MCF 10A (cell line): Measurements from ENCODE around the gene ASPG. TPM values are rescaled to one million over a fixed set of nuclear protein-coding genes. Genes with fewer than 3 reads are reported as not detected.

Experiments used
- BruUV-seq: library from RNA; stranded (reverse); fragments of 400-500 nt; replicated peaks from 2 replicates; lab custom pipeline; 2021; lab: Mats Ljungman, UMichigan
- CTCF ChIA-PET: fragments of 300-600 bp; sonication (Branson Sonifier 250); formaldehyde crosslinking; extraction: SDS; loops from one replicate; lab custom pipeline; 2021; ENCODE audit warnings: antibody characterized with exemption, inconsistent platforms; lab: Yijun Ruan, JAX
- POLR2A ChIA-PET: fragments of 300-600, 350-650 bp; sonication (Branson Sonifier 250); formaldehyde crosslinking; extraction: SDS; loops from one replicate; lab custom pipeline; 2020; ENCODE audit warnings: antibody characterized with exemption, inconsistent platforms; lab: Yijun Ruan, JAX
- DNase-seq: peaks from one replicate; pipeline ENCODE4 v3.0.0-alpha.2; 2018; ENCODE audit not compliant: unreplicated experiment
- H3K27ac Mint-ChIP-seq: one replicate; pipeline ENCODE4 v1.8.0; 2022; ENCODE audit warnings: mild to moderate bottlenecking, low read depth, mixed read lengths; ENCODE audit not compliant: unreplicated experiment
- H3K27me3 Mint-ChIP-seq: one replicate; pipeline ENCODE4 v1.8.0; 2022; ENCODE audit warnings: mixed read lengths; ENCODE audit not compliant: insufficient read depth, unreplicated experiment
- H3K36me3 Mint-ChIP-seq: one replicate; pipeline ENCODE4 v1.8.0; 2022; ENCODE audit warnings: mild to moderate bottlenecking, moderate library complexity, mixed read lengths; ENCODE audit not compliant: insufficient read depth, unreplicated experiment
- H3K4me1 Mint-ChIP-seq: one replicate; pipeline ENCODE4 v1.8.0; 2022; ENCODE audit warnings: mixed read lengths; ENCODE audit not compliant: insufficient read depth, unreplicated experiment
- H3K4me3 Mint-ChIP-seq: one replicate; pipeline ENCODE4 v1.8.0; 2022; ENCODE audit warnings: mild to moderate bottlenecking, moderate library complexity, mixed read lengths; ENCODE audit not compliant: unreplicated experiment
- H3K9me3 Mint-ChIP-seq: one replicate; pipeline ENCODE4 v1.8.0; 2022; ENCODE audit warnings: mixed read lengths; ENCODE audit not compliant: unreplicated experiment
- intact Hi-C: fragments of 100-400 bp; cut with micrococcal nuclease; formaldehyde crosslinking; loops from 2 replicates; pipeline ENCODE4 v1.14.1; 2022
- total RNA-seq: library from RNA; stranded (reverse); gene quantifications from 2 replicates; pipeline ENCODE4 v1.2.3, GENCODE V29; 2022
- TF ChIP-seq, protein P1 (sequence below): fragments of 200-600 bp; IDR thresholded peaks from one replicate; pipeline ENCODE4 v1.8.0; 2022; ENCODE audit warnings: antibody characterized with exemption, mild to moderate bottlenecking; ENCODE audit not compliant: unreplicated experiment

Gene ASPG
- total RNA-seq, 1 experiment from 2014 or later, result 0.12 TPM

DNA sequence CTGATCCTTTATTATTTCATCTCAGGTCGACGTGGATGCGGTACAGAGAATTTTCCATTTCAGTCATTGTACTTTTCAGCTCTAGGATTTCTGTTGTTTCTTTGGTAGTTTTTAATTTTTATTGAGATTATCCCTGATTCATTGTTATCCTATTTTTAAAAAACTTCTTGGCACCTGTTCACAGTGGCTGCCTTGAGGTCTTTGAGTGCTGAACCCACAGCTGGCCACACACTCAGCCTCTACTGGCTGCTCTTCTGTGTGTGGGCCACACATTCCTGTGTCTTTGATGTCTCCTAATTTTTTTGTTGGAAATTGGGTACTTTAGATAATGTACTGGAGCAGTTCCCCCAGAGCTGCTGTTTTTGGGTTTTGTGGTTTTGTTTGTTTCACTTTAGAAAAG lies 37.7 kb upstream of the ASPG start:
- POLR2A ChIA-PET, result interaction anchor here (0.6 to 2.3 kb wide), 6 partner anchors 14 to 697 kb away, joined by 3 to 13 read pairs (median 3); no protein-coding TSS in a partner anchor
- peaks cover 26% of the 10 kb centered on the region for H3K4me1 Mint-ChIP-seq
- no peaks in the 10 kb centered on the region for H3K27me3 Mint-ChIP-seq
- TF ChIP-seq, protein P1, sequence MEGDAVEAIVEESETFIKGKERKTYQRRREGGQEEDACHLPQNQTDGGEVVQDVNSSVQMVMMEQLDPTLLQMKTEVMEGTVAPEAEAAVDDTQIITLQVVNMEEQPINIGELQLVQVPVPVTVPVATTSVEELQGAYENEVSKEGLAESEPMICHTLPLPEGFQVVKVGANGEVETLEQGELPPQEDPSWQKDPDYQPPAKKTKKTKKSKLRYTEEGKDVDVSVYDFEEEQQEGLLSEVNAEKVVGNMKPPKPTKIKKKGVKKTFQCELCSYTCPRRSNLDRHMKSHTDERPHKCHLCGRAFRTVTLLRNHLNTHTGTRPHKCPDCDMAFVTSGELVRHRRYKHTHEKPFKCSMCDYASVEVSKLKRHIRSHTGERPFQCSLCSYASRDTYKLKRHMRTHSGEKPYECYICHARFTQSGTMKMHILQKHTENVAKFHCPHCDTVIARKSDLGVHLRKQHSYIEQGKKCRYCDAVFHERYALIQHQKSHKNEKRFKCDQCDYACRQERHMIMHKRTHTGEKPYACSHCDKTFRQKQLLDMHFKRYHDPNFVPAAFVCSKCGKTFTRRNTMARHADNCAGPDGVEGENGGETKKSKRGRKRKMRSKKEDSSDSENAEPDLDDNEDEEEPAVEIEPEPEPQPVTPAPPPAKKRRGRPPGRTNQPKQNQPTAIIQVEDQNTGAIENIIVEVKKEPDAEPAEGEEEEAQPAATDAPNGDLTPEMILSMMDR, result no peak
- H3K36me3 Mint-ChIP-seq, result no peaks in the 10 kb centered on the region
- CTCF ChIA-PET, result interaction anchor here (0.6 to 5.4 kb wide), 7 partner anchors 11 to 1944 kb away, joined by 3 to 30 read pairs (median 5); no protein-coding TSS in a partner anchor
- intact Hi-C loops, result no loop called here
- DNase-seq, result no peak
- no TSS peak for BruUV-seq
- H3K4me3 Mint-ChIP-seq, result no peak overlapping the region
- H3K9me3 Mint-ChIP-seq, result no peaks in the 10 kb centered on the region
- H3K27ac Mint-ChIP-seq, result peak overlapping the region; percentile 99

DNA sequence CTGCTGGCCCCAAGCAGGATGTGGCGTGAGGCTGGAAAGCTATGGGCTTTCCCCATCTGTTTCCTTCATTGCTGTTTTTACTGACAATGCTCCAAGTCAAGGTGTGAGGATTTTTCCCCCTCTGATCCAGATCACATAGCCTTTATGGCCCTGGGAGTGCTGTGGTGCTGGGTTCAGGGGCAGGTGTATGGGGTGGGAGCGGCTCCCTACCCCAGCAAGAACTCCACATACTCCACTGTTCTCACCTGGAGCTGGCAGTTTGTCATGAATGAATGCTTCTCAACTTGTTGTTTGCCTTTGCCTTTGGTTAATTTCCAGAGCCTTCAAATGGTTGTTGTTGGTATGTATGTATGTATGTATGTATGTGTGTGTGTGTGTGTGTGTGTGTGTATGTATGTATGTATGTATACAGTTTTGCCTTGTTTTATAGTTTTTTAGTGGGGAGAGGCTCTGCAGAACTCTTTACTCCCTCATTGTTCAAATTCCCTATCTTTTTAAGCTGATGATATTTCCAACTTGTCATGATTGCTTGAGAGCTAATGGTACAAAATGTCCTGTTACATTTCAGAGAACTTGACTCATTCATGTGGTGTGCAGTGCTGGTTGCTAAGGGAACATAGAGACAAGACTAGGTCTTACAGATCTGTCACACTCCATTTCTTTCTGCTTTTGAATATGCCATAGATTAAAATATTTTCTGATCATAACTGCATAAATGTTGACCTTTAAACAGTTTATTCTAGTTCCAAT lies 36.6 kb upstream of the ASPG start:
- peak; percentile 21 for DNase-seq
- Mint-ChIP-seq H3K36me3 (no peaks in the 10 kb centered on the region), H3K27me3 (no peaks in the 10 kb centered on the region), H3K4me3 (peak overlapping the region; percentile 50), H3K9me3 (no peaks in the 10 kb centered on the region), H3K27ac (peak overlapping the region; percentile 99), H3K4me1 (peaks cover 26% of the 10 kb centered on the region)
- no TSS peak for BruUV-seq
- CTCF ChIA-PET, result interaction anchor here (0.6 to 5.4 kb wide), 9 partner anchors 27 to 621 kb away, joined by 3 to 30 read pairs (median 4); no protein-coding TSS in a partner anchor
- TF ChIP-seq, protein P1, result no peak
- intact Hi-C loops, result no loop called here
- POLR2A ChIA-PET, result interaction anchor here (0.7 to 2.3 kb wide), 7 partner anchors 12 to 66 kb away, joined by 3 to 13 read pairs (median 3); no protein-coding TSS in a partner anchor

DNA sequence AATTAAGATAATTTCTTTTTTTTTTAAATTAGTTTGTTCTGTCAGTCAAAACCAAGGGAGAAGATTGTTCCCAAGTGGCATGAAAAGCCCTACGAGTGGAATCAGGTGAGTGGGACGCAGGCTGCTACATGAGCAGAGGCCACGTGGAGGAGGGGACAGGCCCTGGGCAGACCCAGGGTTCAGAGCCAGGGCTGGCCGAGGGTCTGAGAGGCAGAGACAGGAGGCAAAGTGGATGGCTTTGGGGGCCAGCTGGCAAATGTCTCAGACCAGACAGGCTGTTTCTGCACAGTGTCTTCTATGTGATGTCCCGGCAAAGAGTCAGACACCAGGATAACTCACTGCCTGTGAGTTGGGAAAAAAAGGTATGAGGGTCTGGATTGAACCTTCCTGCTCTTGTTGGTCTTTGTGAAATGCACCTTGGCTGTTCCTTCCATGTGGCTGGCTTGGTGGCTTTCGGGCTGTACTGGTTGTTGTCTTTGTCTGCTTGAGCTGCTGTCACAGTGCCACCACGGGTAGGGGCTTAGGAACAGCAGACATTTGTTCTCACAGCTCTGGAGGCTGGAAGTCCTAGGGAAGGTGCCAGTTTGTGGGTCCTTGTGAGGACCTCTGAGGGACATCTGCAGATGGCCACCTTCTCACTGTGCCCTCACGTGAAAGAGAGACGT lies 35.8 kb upstream of the ASPG start:
- no peaks in the 10 kb centered on the region for H3K9me3 Mint-ChIP-seq
- intact Hi-C loops, result no loop called here
- no peak for DNase-seq
- H3K27ac Mint-ChIP-seq, result peak overlapping the region; percentile 99
- H3K4me3 Mint-ChIP-seq, result peak overlapping the region; percentile 50
- TSS peak; percentile 57 for BruUV-seq
- TF ChIP-seq, protein P1, result no peak
- H3K27me3 Mint-ChIP-seq, result no peaks in the 10 kb centered on the region
- no peaks in the 10 kb centered on the region for H3K36me3 Mint-ChIP-seq
- CTCF ChIA-PET, result interaction anchor here (0.6 to 5.4 kb wide), 6 partner anchors 15 to 513 kb away, joined by 3 to 30 read pairs (median 3); no protein-coding TSS in a partner anchor
- peaks cover 26% of the 10 kb centered on the region for H3K4me1 Mint-ChIP-seq
- POLR2A ChIA-PET, result interaction anchor here (0.7 to 2.3 kb wide), 5 partner anchors 8 to 65 kb away, joined by 3 to 13 read pairs (median 3); no protein-coding TSS in a partner anchor
